Suprapubic skin (tissue), 4 donors: ENCODE results near the gene IL36B.

Experiments used
- POLR2A ChIP-seq, 2 donors: fragments of 450-650 bp; IDR thresholded peaks; one replicate each; pipeline ENCODE4 v1.6.1; 2017; ENCODE audit warnings: antibody characterized with exemption in 2 of 2, mild to moderate bottlenecking in 2 of 2, moderate library complexity in 2 of 2
- POLR2AphosphoS5 ChIP-seq, 3 donors: sonication (generic); formaldehyde crosslinking; IDR thresholded peaks; one replicate each; pipeline ENCODE4 v1.6.1; 2017; ENCODE audit warnings: antibody characterized with exemption in 3 of 3
- TF ChIP-seq, protein P1 (sequence below), 2 donors: fragments of 200-600 bp in 1 of 2; fragments of 450-650 bp in 1 of 2; sonication (generic) in 1 of 2; IDR thresholded peaks; one replicate each; pipeline ENCODE4 v1.5.1; 2016 to 2019; ENCODE audit warnings: antibody characterized with exemption in 2 of 2, mild to moderate bottlenecking in 1 of 2, moderate library complexity in 1 of 2

DNA sequence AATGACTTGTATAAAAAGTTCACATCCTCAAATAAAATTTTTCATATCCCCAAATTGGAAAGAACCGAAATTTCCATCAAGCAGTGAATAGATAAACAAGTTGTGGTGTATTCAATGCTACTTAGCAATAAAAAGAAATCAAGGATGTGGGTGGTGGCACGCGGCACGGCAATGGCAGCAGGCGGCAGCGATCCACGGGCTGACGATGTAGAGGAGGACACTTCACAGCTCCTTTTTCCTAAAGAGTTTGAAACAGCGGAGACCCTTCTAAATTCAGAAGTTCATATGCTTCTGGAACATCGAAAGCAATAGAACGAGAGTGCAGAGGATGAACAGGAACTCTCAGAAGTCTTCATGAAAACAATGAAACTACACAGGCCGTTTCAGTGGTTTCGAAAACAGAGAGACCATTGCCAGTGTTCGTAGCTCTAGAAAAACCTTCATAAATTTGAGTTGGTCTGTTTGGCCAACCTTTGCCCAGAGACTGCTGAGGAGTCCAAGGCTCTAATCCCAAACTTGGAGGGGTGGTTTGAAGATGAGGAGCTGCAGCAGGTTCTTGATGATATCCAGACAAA is 57.2 kb downstream of the IL36B start:
- TF ChIP-seq, protein P1, sequence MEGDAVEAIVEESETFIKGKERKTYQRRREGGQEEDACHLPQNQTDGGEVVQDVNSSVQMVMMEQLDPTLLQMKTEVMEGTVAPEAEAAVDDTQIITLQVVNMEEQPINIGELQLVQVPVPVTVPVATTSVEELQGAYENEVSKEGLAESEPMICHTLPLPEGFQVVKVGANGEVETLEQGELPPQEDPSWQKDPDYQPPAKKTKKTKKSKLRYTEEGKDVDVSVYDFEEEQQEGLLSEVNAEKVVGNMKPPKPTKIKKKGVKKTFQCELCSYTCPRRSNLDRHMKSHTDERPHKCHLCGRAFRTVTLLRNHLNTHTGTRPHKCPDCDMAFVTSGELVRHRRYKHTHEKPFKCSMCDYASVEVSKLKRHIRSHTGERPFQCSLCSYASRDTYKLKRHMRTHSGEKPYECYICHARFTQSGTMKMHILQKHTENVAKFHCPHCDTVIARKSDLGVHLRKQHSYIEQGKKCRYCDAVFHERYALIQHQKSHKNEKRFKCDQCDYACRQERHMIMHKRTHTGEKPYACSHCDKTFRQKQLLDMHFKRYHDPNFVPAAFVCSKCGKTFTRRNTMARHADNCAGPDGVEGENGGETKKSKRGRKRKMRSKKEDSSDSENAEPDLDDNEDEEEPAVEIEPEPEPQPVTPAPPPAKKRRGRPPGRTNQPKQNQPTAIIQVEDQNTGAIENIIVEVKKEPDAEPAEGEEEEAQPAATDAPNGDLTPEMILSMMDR (IDR thresholded peaks at IDR 0.05), result no peak
- TF ChIP-seq POLR2AphosphoS5 (IDR thresholded peaks at IDR 0.05), result no peak
- no peak for TF ChIP-seq POLR2A (IDR thresholded peaks at IDR 0.05)
